Esophagus (tissue), 2 donors: ENCODE results near the gene MBTD1. TPM values are rescaled to one million over a fixed set of nuclear protein-coding genes. Genes with fewer than 3 reads are reported as not detected.
A peak's percentile ranks its signal among the peaks of the same experiment; 100 is the strongest.
"Not testable (repeated sequence)": the region's sequence is repeated elsewhere in the genome, so short reads cannot be mapped to it uniquely, and the experiment has no call there.

ENCODE experiments used
- H3K27ac ChIP-seq, 2 donors: one replicate each; pipeline ENCODE4 v1.5.1; 2013; ENCODE audit warnings: low read depth in 2 of 2, mild to moderate bottlenecking in 2 of 2, inconsistent platforms in 1 of 2, low read length in 1 of 2, moderate library complexity in 1 of 2
- H3K27me3 ChIP-seq, 2 donors: one replicate each; pipeline ENCODE4 v1.6.1; 2013; ENCODE audit warnings: low read length in 2 of 2, control low read depth in 1 of 2, mild to moderate bottlenecking in 1 of 2; ENCODE audit not compliant: insufficient read depth in 2 of 2, control insufficient read depth in 1 of 2
- H3K36me3 ChIP-seq, 2 donors: one replicate each; pipeline ENCODE4 v1.6.1; 2013; ENCODE audit warnings: low read length in 1 of 2; ENCODE audit not compliant: control insufficient read depth in 2 of 2, insufficient read depth in 2 of 2
- H3K4me1 ChIP-seq, 2 donors: one replicate each; pipeline ENCODE4 v1.6.1; 2013; ENCODE audit warnings: low read length in 1 of 2; ENCODE audit not compliant: control insufficient read depth in 2 of 2, insufficient read depth in 2 of 2
- H3K4me3 ChIP-seq, 2 donors: one replicate each; pipeline ENCODE4 v1.5.1; 2013; ENCODE audit warnings: low read length in 2 of 2, mild to moderate bottlenecking in 2 of 2, low read depth in 1 of 2, moderate library complexity in 1 of 2
- H3K9me3 ChIP-seq, 2 donors: one replicate each; pipeline ENCODE4 v1.6.1; 2013; ENCODE audit warnings: mild to moderate bottlenecking in 2 of 2, low read depth in 1 of 2, low read length in 1 of 2, moderate library complexity in 1 of 2; ENCODE audit not compliant: control insufficient read depth in 2 of 2, insufficient read depth in 1 of 2
- WGBS, 2 donors: extraction: QIAGEN DNeasy Blood & Tissue Kit; methylation state at CpG; one replicate each; pipeline ENCODE4 v1.1.7; 2013; 5-methylcytosine and 5-hydroxymethylcytosine counted together
- polyA plus RNA-seq, 2 donors: library from polyadenylated mRNA; stranded (reverse); fragments of 200-250 nt; gene quantifications; one replicate each; pipeline ENCODE4 v1.2.3, GENCODE V29; 2013
- donor health status: healthy with polysubstance abuse.
- donor health status: Bipolar disorder and iron deficiency.

The MBTD1 gene
- polyA plus RNA-seq, 2 donors, result 3.9 to 8.0 TPM

- Histone ChIP-seq H3K27me3 (no peaks in the 10 kb centered on the region), H3K4me1 (no peaks in the 10 kb centered on the region), H3K4me3 (no peak overlapping the region), H3K27ac (no peak overlapping the region), H3K36me3 (peaks cover 6 to 9% of the 10 kb centered on the region in 2 donors), H3K9me3 (no peaks in the 10 kb centered on the region)
- 83 to 95% methylated on average over 1 of the region's 1 CpG for WGBS, 2 donors
These were observed 13.0 kb upstream of the MBTD1 start for GRCh38 chr17:51272812-51273211.

DNA sequence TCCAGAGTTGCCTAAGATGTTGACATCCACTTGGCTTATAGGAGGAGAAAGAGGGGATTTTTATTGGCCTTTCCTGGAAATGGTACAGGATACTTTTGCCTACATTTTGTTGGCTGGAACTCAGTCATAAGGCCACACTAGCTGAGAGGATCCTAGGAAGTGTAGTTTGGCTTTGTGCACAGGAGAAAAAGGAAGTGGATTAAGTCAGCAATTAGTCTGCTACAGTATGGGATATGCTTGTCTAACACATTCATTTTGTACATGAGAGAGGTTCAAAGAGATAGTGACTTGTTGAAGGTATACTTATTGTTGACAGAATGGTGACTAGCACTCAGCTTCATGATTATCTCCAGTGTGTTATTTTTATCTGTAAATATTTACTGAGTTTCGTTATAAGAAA lies 10.8 kb upstream of the MBTD1 start:
- H3K9me3 ChIP-seq, result no peaks in the 10 kb centered on the region
- no peaks in the 10 kb centered on the region for H3K27me3 ChIP-seq
- WGBS, 2 donors, result 46 to 67% methylated on average over 1 of the region's 1 CpG
- peaks cover 0 to under 1% of the 10 kb centered on the region in 2 donors for H3K36me3 ChIP-seq
- H3K4me1 ChIP-seq, result no peaks in the 10 kb centered on the region
- no peak overlapping the region for H3K27ac ChIP-seq
- H3K4me3 ChIP-seq, result no peak overlapping the region

GRCh38 chr17:51269991-51270390 lies 10.1 kb upstream of the MBTD1 start:
- Histone ChIP-seq H3K27me3 (no peaks in the 10 kb centered on the region), H3K4me1 (no peaks in the 10 kb centered on the region), H3K27ac (no peak overlapping the region), H3K36me3 (no peaks in the 10 kb centered on the region), H3K4me3 (no peak overlapping the region), H3K9me3 (no peaks in the 10 kb centered on the region)
- 95 to 96% methylated on average over 6 of the region's 6 CpGs for WGBS, 2 donors

GRCh38 chr17:51264466-51264865 lies 4.6 kb upstream of the MBTD1 start:
- H3K4me1 ChIP-seq, H3K36me3 ChIP-seq, H3K4me3 ChIP-seq, H3K9me3 ChIP-seq, H3K27me3 ChIP-seq, H3K27ac ChIP-seq: not testable (repeated sequence)
- 72 to 79% methylated on average over 4 of the region's 4 CpGs for WGBS, 2 donors

DNA sequence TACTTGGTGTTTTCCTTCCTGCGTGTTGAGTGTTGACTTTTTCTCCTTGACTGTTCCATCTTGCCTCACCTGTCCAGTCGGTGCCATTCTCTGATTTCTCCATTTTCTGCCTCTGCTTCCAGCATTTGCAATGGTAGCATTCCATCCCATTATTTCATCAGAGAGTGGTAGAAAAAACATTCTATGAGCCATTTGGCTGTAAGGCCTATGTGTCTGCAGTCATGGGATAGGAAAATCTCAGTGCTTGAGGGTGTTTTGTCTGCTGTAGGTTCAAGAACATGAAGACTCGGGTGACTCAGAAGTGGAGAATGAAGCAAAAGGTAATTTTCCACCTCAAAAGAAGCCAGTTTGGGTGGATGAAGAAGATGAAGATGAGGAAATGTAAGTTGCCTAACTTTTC lies 3.2 kb upstream of the MBTD1 start:
- Histone ChIP-seq H3K36me3 (no peaks in the 10 kb centered on the region), H3K27me3 (no peaks in the 10 kb centered on the region), H3K27ac (no peak overlapping the region), H3K4me1 (peaks cover 0 to 9% of the 10 kb centered on the region in 2 donors), H3K9me3 (no peaks in the 10 kb centered on the region), H3K4me3 (no peak overlapping the region)
- 85 to 88% methylated on average over 3 of the region's 3 CpGs for WGBS, 2 donors

- H3K9me3 ChIP-seq, result no peaks in the 10 kb centered on the region
- peak overlapping the region; percentile 82 to 99 for H3K4me3 ChIP-seq
- H3K27me3 ChIP-seq, result no peaks in the 10 kb centered on the region
- 10% methylated on average over 39 to 42 of the region's 42 CpGs for WGBS, 2 donors
- H3K36me3 ChIP-seq, result no peaks in the 10 kb centered on the region
- H3K27ac ChIP-seq, result peak overlapping the region; percentile 95 to 99
- peaks cover 0 to 9% of the 10 kb centered on the region in 2 donors for H3K4me1 ChIP-seq
These were observed 1.4 kb upstream of the MBTD1 start for GRCh38 chr17:51261024-51261963.

GRCh38 chr17:51260237-51261023 lies 581 bp upstream of the MBTD1 start, which contains the start of gene UTP18:
TSS of gene UTP18 (plus strand) at chr17:51260546. CDS start at chr17:51260585, 39 bp downstream.
- Histone ChIP-seq H3K27ac (peak within 1 kb of the TSS; percentile 95 to 99), H3K36me3 (no peaks in the 10 kb centered on the region), H3K4me3 (peak within 1 kb of the TSS; percentile 82 to 99), H3K4me1 (peaks cover 0 to 9% of the 10 kb centered on the region in 2 donors), H3K9me3 (no peaks in the 10 kb centered on the region), H3K27me3 (no peaks in the 10 kb centered on the region)
- 0 to 1% methylated on average over 77 to 93 of the region's 93 CpGs for WGBS, 2 donors

- 1% methylated on average over 17 to 18 of the region's 18 CpGs for WGBS, 2 donors
- peak overlapping the region; percentile 72 to 92 for H3K27ac ChIP-seq
- H3K9me3 ChIP-seq, result no peaks in the 10 kb centered on the region
- H3K27me3 ChIP-seq, result no peaks in the 10 kb centered on the region
- no peaks in the 10 kb centered on the region for H3K36me3 ChIP-seq
- H3K4me1 ChIP-seq, result peaks cover 0 to 9% of the 10 kb centered on the region in 2 donors
- peak overlapping the region; percentile 82 to 99 for H3K4me3 ChIP-seq
These were observed 889 bp downstream of the MBTD1 start for GRCh38 chr17:51258756-51259563.
